Brain microvascular endothelial cell (primary cell): Measurements from ENCODE around the gene YDJC.
"Not testable (repeated sequence)": the region's sequence is repeated elsewhere in the genome, so short reads cannot be mapped to it uniquely, and the experiment has no call there.

ENCODE experiments used
- DNase-seq: peaks from one replicate; pipeline ENCODE4 v3.0.0-alpha.2; 2020
- H3K27ac ChIP-seq: fragments of 250-450 bp; sonication (Bioruptor Pico); 2 replicates; pipeline ENCODE4 v1.5.1; 2020; ENCODE audit warnings: mild to moderate bottlenecking, moderate library complexity
- H3K27me3 ChIP-seq: fragments of 250-450 bp; sonication (Bioruptor Pico); replicated peaks from 2 replicates; pipeline ENCODE4 v1.5.1; 2020; ENCODE audit warnings: mild to moderate bottlenecking
- H3K36me3 ChIP-seq: fragments of 250-450 bp; sonication (Bioruptor Pico); replicated peaks from 2 replicates; pipeline ENCODE4 v1.5.1; 2020; ENCODE audit warnings: mild to moderate bottlenecking
- H3K4me3 ChIP-seq: 2 replicates; pipeline ENCODE4 v1.5.1; 2011; ENCODE audit warnings: low read depth, mild to moderate bottlenecking, control low read depth, low read length, moderate library complexity
- CTCF ChIP-seq: IDR thresholded peaks from 2 replicates; pipeline ENCODE4 v1.5.1; 2011; ENCODE audit warnings: low read depth, mild to moderate bottlenecking, moderate library complexity, low read length, control low read depth, inconsistent platforms; ENCODE audit errors: missing control alignments
- in situ Hi-C: cut with HindIII; loops from 2 replicates; pipeline ENCODE4 v1.10.0; 2017; ENCODE audit warnings: low sequenced_read_pairs, low pct_ligation_motif_present

Gene YDJC

GRCh38 chr22:21615731-21616130, 14.1 kb downstream of the YDJC start:
- H3K36me3 ChIP-seq: peaks cover 42% of the 10 kb centered on the region
- in situ Hi-C loops: no loop called here
- DNase-seq: no peak
- no peaks in the 10 kb centered on the region for H3K27me3 ChIP-seq
- no peak overlapping the region for H3K4me3 ChIP-seq
- no peak overlapping the region for H3K27ac ChIP-seq
- no peak for TF ChIP-seq CTCF

GRCh38 chr22:21613553-21614233, 16.1 kb downstream of the YDJC start:
- TF ChIP-seq CTCF: no peak
- H3K36me3 ChIP-seq: peaks cover 36% of the 10 kb centered on the region
- no peak overlapping the region for H3K4me3 ChIP-seq
- in situ Hi-C loops: no loop called here
- H3K27ac ChIP-seq: peak overlapping the region; percentile 6
- no peaks in the 10 kb centered on the region for H3K27me3 ChIP-seq
- DNase-seq: no peak

GRCh38 chr22:21612858-21613257, 17.0 kb downstream of the YDJC start:
- H3K4me3 ChIP-seq: no peak overlapping the region
- no peak overlapping the region for H3K27ac ChIP-seq
- TF ChIP-seq CTCF: no peak
- no peak for DNase-seq
- peaks cover 2% of the 10 kb centered on the region for H3K27me3 ChIP-seq
- in situ Hi-C loops: no loop called here
- H3K36me3 ChIP-seq: peaks cover 41% of the 10 kb centered on the region

GRCh38 chr22:21611210-21611977, 18.4 kb downstream of the YDJC start:
- no peak for TF ChIP-seq CTCF
- peaks cover 46% of the 10 kb centered on the region for H3K36me3 ChIP-seq
- peaks cover 2% of the 10 kb centered on the region for H3K27me3 ChIP-seq
- in situ Hi-C loops: no loop called here
- H3K4me3 ChIP-seq: no peak overlapping the region
- H3K27ac ChIP-seq: no peak overlapping the region
- no peak for DNase-seq

- H3K36me3 ChIP-seq: peaks cover 44% of the 10 kb centered on the region
- H3K4me3 ChIP-seq, H3K27ac ChIP-seq, in situ Hi-C loops, DNase-seq, H3K27me3 ChIP-seq: not testable (repeated sequence)
Observed at GRCh38 chr22:21609556-21610157, 20.2 kb downstream of the YDJC start.

GRCh38 chr22:21606775-21607174, 23.0 kb downstream of the YDJC start:
- no peak for TF ChIP-seq CTCF
- H3K27me3 ChIP-seq: peaks cover 2% of the 10 kb centered on the region
- H3K27ac ChIP-seq: peak overlapping the region; percentile 11
- H3K4me3 ChIP-seq: no peak overlapping the region
- no peak for DNase-seq
- in situ Hi-C loops: no loop called here
- peaks cover 39% of the 10 kb centered on the region for H3K36me3 ChIP-seq
